ENCODE measurements around the gene NOL8.

NOL8 gene

DNA sequence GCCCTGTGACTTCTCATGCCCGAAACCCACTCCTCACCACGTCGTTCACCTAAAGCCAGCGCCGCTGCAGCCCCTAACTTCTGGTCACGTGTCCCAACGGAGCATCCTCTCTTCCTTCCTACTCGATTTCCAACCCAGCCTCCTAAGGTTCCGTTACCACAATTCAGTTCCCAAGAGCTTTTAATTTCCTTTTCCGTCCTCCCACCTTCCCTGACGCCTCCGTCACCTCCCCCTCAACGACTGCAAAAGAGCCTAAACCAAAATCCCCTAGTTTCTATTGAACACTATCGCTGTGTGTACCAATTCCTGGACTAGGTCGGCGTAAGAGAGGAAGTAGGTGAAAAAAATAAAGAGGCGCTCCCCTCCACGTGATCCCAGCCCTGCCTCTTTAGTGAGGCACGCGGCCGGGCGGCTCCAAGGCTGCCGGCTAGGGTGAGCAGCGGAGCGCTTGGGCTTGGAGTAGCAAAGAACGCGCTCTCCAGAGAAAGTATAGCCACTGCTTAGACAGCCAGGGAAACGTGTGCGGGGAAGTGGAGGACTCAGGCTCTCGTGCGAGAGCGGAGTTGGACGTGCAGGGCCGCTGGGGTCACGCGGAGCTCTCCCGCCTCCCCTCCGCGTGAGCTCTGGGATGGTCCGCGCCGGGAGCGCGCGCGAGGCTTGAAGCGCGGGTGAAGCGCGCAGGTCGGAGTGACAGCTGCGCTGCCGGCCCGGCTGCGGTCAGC is at the start of gene NOL8, which contains the start of gene CENPP:
Gene NOL8 (minus strand): TSS at position 82 of the 722 bp plus-strand sequence. CDS start 1,189 bp downstream, outside the sequence.
Gene CENPP (plus strand): TSS at position 685 of the 722 bp plus-strand sequence.
- FAIRE-seq = peak; percentile 74

DNA sequence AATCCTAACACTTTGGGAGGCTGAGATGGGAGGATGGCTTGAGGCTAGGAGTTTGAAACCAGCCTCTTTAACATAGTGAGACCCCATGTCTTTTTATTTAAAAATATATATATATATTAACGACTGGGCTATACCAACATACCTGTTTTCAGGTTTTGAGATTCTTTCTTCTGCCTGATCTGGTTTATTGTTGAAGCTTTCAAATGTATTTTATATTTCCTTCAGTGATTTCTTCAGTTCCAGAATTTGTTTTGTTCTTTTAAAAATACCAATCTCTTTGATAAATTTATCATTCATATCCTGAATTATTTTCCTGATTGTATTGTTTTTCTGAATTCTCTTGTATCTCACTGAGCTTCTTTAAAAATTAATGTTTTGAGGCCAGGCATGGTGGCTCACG is 48.0 kb upstream of the NOL8 start:
- FAIRE-seq = peak; percentile 25

DNA sequence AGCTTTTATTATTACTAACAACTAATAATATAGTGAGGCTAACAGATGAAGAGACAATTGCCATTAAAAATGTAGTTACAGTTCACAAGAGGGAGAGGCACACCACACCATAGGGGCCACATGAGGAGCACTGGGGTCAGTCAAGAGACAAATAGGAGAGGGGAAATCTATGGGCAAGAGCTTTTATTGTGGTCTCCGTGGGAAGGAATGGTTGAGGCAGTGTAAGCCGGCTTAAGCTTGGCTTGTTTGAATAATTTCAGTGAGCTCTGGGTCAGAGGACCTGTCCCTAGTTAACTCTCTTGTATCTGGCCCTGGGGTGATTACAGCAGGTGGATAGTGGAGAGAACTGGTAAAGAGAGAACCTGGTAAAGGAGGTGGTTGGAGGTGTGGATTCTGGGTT is 43.9 kb upstream of the NOL8 start:
- no peak for FAIRE-seq

DNA sequence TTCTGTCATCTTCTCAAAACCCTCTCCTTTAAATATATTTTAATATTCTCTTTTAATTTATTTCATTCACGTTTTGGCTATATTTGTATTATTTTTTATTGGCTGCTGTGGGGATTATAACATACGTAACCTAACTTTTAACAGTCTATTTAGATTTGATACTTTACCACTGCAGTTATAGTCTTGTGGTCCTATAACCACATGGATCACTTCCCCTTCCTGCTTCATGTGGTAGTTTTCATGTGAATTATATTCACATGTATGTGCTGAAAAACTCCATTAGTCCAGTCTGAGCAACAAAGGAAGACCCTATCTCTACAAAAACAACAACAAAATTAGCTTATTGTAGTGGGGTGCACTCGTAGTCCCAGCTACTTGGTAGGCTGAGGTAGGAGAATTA is 34.9 kb upstream of the NOL8 start:
- no peak for FAIRE-seq

DNA sequence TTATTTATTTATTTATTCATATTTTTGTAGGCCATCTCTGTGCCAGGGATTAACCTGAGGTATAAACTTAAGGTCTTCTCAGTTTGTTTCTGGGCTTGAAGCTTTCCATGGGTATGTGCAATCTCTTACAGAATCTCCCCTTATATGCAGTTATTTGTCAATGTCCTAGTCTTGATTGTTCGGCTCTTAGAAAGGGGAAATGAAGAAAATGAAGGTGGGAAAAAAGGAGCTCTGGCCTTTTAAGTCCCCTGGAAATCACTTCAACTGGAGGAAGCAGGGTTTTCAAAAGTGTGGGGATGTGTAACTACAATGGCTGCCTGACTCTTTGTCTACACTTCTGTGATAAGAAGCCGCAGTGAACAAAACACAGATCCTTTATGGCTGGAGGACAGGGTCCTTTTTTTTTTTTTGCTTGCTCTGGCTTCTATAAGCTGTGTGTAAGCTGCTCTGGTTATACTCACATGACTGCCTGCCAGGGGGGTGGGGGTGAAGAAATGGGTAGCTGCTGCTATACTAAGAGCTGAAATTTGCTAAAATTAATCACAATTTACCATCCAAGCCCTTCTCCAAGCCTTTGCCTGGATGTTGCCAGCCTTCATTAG is 34.3 kb upstream of the NOL8 start:
- FAIRE-seq = no peak

- FAIRE-seq = no peak
These were observed 27.9 kb upstream of the NOL8 start for GRCh38 chr9:92353051-92353450.

DNA sequence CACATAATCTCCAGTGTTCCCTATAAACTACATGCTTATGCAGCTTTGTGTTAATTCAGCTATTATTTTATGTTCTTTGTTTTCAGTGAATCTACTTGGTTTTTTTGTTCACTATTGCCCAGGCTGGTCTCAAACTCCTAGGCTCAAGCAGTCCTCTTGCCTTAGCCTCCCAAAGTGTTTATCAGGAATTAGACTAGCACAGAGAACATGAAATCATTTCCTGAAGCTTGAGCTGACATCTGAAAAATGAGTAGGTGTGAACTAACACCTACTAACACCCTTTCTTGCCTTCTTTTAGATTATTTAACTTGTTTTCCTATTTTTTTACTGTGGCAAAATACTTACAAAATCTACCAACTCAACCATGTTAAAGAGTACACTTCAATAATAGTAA is 25.6 kb upstream of the NOL8 start:
- FAIRE-seq = no peak

DNA sequence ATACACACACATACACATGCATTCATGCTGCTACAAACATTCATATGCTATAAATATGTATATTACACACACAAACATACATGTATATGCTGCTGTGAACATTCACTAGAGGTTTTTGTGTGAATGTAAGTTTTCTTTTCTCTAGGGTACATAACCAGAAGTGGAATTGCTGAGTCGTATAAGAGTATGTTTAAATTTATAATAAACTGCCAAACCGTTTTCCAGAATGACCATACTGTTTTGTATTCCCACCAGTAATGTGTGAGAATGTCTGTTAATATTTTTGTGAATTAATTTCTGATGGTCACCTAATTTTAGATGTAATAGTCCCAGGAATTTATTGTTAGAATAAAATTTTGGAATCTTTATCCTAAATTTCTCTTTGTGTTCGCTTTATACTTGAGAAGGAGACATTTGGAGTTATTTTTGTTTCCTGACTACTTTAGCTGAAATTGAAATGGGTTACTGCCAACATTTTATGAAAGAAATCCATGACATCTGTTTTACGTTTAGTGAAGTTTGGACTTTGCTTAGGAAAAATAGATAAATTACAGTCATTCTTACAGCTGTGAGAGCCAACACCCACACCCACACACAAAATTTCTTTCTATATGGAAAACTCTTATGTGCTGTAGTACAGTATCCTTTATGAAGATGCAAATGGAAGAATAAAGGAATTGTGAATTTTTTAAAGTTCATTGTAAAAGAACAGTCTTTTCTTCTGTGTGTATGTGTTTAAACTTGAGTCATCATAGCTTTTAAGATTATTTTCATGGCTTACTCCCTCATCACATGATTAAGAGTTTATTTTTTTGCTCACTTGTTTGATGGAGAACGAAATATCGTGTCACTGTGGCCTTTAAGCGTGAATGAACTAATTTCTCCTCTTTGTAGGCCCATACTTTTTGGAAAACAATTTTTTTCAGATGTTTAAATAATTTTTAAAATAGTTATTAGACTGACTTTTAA is 24.9 kb upstream of the NOL8 start:
- no peak for FAIRE-seq

DNA sequence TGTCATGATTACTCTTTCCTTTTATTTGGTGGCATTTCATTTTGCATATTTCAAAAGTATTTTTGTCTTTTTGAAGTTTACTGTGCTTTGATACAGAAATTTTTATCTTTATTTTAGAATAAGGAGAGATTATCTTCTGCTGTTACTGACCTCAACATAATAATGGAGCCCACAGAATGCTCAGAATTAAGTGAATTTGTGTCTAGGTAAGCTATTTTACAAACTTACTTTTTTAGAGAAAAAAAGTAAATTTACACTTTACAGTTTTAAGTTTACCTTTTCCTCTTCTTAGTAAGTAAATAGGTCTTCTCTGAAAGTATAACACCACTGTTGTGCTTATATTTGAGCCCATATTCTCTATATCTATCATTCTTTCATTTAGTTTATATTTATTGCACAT is 20.4 kb upstream of the NOL8 start:
- FAIRE-seq = no peak

DNA sequence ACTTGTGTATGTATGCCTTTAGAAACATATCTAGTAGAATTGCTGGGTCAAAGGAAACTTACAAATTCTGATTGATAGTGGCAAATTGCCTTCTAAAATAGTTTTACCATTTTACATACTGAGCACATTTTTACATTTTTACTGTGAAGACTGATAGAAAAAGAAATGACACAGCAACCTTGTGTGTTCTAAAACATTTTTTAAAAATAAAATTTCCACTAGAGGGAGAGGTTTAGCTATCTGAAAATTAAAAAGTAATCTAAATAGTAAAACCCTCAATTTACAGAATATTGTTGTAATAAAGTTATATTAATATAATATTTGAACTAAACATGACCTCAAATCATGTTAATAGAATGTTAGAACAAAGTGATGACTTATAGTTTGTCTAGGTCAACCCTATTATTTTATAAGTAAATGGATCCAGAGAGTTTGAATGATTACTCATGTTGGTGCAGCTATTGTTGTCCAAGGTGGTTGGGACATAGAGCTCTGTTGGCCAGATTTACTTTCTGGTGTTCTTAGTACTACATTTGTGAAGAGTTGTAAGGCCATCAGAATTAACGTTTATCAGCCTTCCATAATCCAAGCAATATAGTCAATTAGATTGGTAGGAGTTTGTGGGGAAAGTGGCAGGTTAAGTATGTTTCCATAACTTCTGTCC is 17.8 kb upstream of the NOL8 start:
- peak; percentile 33 for FAIRE-seq

DNA sequence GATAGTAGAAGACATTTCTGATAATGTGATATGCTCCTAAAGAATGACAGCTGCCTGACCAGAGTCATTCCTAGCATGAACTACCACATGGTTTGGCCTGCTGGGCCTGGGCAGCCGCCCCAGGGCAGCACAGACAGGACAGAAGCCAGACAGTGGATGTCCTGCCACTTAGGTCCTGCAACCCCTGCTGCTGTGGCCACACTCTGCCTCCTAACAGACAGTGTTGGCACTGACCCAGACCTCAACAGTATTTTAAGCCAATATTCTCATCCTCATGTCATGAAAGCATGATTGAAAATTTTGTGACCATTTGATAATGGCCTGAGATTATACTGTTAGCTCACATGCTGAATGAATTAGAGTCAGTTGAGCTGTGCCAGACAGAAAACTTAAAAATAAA is 16.4 kb upstream of the NOL8 start:
- FAIRE-seq = no peak

DNA sequence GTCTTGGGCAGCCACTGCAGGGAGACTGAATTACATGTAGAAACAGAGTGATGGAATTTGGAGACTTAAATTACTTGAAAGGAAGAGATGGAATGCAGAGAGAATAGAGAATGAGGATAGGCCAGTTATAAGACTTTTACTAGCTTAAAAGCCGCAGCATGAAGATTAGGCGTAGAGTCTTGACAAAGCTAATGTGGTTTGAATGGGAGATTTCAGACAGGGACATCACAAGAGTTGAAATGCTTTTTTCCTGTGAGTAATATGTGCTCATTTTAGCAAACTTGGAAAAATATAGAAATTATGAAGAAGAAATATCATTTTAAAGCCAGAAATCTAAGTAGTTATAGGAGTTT is 8.1 kb upstream of the NOL8 start:
- FAIRE-seq = no peak

- FAIRE-seq = no peak
These were observed 7.6 kb upstream of the NOL8 start for GRCh38 chr9:92332577-92333281.

- no peak for FAIRE-seq
These were observed 3.1 kb upstream of the NOL8 start for GRCh38 chr9:92328225-92328624.

- no peak for FAIRE-seq
These were observed 2.2 kb upstream of the NOL8 start for GRCh38 chr9:92327283-92327850.

DNA sequence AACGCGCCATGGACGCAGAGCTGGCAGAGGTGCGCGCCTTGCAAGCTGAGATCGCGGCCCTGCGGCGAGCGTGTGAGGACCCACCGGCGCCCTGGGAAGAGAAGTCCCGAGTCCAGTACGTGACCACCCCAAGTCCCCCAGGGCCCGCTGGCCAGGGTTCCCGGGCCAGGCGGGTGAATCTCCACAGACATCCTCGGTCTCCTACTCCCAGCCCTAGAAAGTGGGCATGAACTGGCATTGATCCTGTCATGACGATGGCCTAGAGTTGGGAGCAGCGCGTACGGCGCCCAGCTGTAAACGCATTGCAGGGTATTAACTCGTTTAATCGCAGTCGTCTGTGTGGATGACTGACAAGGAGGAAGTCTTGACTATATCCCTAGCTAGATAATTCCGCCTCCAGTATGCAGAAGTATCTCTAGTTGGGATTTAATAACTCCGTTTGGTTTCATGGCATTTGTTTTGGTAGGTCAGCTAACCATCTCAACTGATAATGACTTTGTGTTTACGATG is 896 bp upstream of the NOL8 start:
- FAIRE-seq = no peak

DNA sequence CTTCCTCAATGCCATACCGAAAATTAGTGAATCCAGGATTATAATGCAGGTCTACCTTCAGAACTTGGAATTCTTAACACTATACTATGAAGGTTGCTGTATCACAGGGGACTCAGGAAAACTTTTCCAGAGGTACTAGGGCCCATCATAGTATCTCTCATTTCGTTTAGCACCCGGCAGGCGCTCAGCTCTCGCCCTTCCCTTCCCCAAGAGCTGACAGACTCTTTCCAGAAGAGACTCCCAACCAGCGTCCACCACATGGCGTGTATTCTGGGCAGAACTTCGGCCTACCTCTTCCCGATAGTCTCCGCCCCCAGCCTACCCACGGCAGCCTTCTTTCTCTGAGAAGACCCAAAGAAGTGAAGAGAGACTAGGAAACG is 271 bp downstream of the NOL8 start:
- no peak for FAIRE-seq

DNA sequence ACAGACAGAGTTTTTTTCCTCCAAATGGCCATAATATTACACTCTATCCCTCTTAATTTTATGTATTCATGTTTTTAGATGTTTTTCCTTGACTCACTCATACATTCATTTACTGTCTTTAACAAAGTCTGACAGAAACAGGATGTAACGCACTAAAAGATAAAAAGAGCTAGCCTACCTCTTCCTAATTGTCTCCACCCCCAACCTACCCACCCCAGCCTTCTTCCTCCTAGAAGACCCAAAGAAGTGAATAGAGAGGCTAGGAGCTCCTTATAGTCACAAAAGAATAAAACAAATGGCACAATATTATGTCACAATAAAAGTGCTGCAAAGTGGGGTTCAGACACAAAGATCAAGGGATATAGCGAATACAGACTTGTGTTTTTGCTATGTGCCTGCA is 719 bp downstream of the NOL8 start:
- no peak for FAIRE-seq

- no peak for FAIRE-seq
These were observed 9.7 kb downstream of the NOL8 start for GRCh38 chr9:92315456-92315855.

DNA sequence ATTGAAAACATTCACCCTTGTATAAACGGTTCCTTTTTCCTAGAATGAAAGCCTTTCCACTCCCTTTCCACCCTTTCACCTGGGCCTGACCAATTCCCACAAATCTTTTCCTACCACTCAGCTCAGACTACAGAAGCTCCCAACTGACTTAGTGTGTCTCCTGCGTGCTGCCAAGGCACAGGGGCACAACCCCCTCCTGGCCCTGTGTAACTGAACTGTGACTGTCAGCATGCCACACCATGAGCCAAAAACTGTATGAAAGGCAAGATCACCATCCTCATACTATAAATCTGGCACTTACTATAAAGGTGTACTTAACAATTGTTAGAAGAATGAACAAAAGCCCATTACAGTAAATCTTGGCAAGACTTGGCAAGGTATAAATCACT is 11.5 kb downstream of the NOL8 start:
- FAIRE-seq = no peak

DNA sequence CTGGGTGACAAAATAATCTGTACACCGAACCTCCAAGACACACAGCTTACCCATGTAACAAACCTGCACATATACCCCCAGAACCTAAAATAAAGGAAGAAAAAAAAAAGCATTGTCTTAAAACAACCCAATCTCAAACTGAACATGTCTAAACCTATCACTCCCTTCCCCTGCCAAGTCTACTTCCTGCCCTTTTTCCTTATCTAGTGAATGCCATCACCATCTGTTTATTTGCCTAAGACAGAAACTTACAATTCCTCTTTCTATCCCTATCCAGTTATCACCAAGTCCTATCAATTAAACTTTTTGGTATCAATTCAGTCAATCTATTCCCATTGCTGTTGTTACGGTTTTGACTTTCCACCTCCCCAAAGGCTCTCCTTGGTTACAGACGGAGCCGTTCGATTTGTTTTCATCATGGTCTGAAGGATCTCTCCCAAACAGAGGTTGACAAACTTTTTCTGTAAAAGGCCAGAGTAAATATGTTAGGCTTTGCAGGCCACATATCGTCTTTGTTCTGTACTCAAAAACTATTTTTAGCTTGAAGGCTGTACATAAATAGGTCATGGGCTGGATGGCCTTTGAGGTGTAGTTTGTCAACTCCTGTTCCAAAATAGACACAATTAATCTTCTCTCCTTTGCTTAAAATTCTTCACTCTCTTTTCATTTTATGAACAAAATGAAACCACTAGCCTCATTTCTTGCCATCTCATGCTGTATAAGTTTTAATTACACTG is 12.1 kb downstream of the NOL8 start:
- FAIRE-seq = no peak
